Left ventricle myocardium superior (tissue), 1 donor: ENCODE results near the gene RTF2. TPM values are rescaled to one million over a fixed set of nuclear protein-coding genes. Genes with fewer than 3 reads are reported as not detected.
"Not testable (repeated sequence)": the region's sequence is repeated elsewhere in the genome, so short reads cannot be mapped to it uniquely, and the experiment has no call there.

ENCODE experiments used
- ATAC-seq: fragments of 200-7000 bp; cut with Tn5 transposase; one replicate; pipeline ENCODE4 v1.9.1; 2020; ENCODE audit warnings: mild to moderate bottlenecking, moderate library complexity
- DNase-seq: peaks from one replicate; pipeline ENCODE4 v3.0.0-alpha.2; 2020
- intact Hi-C: fragments of 100-400 bp; cut with micrococcal nuclease; formaldehyde crosslinking; loops from one replicate; pipeline ENCODE4 v1.11.0; 2022
- total RNA-seq: library from RNA; stranded (reverse); fragmentation: NEBNext Ultra II Directional; extraction: Animal tissue kit (Norgen Biotek cat#: 25700); gene quantifications from one replicate; pipeline ENCODE4 v1.2.1, GENCODE V29; 2021
- donor health status: DM: no; HTN: yes; CAD: no; lungs with severe emphysema.

The RTF2 gene
- total RNA-seq, 1 donor from 2014 or later, result 82.4 TPM

DNA sequence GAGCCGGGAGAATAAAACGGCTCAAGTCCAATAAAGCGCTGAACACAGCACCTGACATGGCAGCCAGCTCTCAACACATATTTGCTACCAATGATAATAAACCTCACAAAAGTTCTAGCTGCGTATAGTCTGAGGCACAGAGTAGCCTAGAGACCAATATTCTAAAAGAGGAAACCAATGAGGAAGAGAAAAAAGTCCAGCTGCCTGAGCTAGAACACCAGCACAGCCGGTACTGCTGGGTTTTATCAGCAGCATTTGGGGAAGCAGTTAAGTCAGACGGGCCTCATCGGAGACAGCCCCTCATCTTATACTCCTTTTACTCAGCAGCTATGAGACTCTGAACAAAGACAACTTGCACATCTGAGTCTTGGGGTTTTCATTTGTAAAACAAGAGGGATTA lies 2.4 kb upstream of the RTF2 start:
- intact Hi-C loops, result loop anchor here (5.0 kb wide), 1 partner anchor 69 kb away; no protein-coding TSS in a partner anchor
- no peak for DNase-seq
- no peak for ATAC-seq

DNA sequence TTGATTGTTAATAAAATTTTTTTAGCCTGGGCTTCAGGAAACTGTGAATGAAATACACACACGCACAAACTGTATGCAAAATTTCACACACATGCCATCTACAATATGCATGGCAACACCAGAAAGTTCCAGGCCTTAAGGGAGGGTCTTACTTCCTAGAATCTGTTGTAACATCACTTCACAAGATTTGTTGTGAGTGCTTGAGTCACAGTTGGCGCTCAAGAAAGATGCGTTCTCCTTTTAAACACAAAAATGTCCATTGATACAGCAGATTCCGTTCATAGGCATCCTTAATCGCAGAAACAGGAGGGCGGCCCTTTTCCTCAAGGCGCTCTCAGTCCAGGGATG lies 485 bp upstream of the RTF2 start:
- DNase-seq, result no peak
- intact Hi-C loops, result loop anchor here (5.0 kb wide), 1 partner anchor 71 kb away; no protein-coding TSS in a partner anchor
- no peak for ATAC-seq

DNA sequence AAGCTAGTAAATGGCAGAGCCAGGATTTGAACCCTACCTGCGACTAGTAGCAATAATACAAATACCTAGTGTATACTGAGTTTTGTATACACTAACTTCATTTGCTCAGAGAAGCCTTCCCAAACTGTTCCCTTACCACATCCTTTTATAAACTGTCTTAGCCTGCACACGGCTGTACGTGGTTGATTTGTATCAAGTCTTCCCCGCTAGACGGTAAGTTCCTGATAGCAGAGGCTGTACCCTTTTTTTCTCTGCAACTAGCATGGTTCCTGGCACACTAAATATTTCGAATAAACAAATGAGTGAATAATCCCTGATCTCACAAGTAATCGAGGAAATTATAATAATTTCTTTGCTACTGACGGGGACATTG lies 636 bp downstream of the RTF2 start:
- DNase-seq (no peak), ATAC-seq (no peak)
- intact Hi-C loops, result loop anchor here (5.0 kb wide), 1 partner anchor 72 kb away; no protein-coding TSS in a partner anchor

DNA sequence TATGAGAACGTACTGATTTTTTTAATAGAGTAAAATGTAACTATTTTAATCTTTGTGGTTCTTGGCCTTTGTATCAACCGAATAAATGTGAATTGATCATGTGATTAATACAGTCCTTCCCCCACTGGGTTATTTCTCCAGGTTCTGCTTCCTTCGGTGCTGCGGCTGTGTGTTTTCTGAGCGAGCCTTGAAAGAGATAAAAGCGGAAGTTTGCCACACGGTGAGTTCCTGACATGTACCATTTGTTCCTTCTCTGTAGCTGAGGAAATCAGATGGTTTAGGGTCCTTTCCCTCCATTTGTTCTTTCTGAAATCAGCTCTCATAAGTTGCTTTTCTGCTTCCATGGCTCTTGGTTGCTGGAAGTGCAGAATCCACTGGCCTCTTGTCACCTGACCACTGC lies 15.5 kb downstream of the RTF2 start:
- DNase-seq (no peak), ATAC-seq (no peak)
- intact Hi-C loops, result no loop called here

DNA sequence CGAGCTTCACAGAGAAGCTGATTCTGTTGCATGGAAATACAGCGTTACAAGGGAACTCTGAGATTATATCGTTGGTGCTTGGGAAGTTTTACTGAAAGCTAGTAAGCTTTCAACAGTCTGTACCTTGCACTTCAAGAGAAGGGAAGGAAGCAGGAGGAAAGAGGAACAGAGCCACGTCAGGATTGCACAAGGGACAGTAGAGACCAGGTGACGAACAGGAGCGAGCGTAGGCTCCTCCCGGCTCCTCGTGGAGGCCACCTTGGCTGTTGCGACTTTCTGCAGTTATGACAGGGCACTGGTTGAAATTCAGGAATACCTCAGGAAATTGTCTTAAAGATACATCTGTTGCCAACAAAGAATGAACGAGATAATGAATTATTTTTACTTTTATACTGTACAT lies 18.8 kb downstream of the RTF2 start:
- intact Hi-C loops, result no loop called here
- DNase-seq (no peak), ATAC-seq (no peak)

DNA sequence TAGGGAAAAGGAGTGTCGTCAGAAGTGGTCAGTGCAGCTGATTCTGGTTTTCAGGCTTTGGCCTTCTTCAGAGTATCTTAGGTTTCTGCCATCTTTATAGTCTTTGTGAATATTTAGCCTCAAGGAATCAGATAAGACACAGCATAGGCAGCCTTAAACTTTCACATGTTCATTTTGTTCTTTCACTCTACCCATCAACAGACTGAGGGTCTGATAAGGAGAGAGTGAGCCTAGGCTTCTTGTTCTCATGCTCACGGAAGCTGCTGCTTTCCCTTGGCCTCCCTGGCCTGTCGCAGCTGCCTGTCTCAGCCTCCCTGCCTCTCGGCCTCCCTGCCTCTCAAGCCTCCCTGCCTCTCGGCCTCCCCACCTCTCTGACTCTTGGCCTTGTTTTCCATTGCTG lies 20.1 kb downstream of the RTF2 start:
- intact Hi-C loops, result no loop called here
- no peak for ATAC-seq
- DNase-seq, result no peak

DNA sequence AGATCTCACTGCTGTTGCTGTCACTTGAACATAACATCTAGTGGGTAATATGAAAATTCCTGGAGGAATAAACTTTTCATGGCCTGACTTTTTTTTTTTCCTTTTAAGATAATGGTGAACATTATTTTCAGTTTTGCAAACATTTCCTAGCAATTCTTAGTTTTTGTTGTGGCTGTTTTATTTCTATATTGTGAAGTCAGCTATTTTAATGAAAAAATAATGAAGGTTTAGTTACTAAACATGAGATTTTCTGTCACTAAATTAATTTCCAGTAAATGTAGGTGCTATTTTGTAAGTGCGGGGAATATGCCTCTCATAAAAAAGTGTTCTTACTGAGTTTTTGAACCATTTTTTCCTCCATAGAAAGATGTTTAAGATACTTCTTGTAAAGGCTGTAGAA lies 32.7 kb downstream of the RTF2 start:
- DNase-seq, result no peak
- no peak for ATAC-seq
- intact Hi-C loops, result no loop called here

DNA sequence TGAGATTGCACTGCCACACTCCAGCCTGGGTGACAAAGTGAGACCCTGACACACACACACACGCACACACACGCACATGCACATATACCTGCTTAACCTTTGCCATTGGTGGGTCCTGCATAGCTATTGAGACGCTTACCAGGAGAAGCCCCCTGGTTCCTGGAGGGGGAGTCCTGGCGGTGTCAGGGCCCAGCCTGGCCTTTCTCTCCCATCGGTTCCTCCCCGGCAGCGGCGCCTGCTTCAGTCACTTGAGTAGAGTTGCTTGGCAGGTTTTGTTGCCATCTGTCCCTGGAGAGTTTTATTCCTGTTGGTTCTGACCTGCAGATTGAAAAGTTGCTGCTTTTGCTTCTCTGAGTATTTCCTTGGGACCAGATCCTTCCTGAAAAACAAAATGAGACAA lies 35.5 kb downstream of the RTF2 start:
- intact Hi-C loops, result no loop called here

DNA sequence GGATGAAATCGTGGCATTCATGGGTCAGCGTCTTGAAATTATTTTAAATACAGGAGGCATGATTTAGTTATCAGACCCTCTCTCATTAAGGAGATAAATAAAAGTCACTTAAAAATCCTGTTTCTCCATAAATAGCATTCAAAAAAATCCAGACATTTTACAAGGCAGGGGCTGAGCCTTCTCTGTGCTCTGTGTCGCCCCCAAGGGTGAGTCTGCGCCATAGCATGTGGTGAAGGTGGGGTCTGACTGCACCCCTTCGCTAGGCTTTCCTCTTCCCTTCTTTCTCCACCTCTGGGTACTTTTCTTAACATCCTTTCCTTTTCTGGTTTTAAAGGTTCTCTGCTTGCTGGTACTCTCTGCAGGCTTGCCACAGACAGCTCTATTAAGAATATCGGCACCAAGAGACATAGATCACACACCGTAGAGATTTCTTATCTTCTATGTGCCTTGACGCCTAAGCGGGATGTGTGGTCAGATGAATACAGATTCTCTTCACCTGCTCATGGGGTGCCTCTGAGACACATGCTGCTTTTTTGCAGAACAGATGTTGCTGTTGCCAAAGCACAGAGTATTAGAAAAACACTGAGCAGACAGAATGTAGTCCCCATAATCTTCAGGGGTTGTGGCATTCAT lies 36.1 kb downstream of the RTF2 start:
- ATAC-seq (no peak), DNase-seq (no peak)
- intact Hi-C loops, result no loop called here

More for the DNA sequence above, 35.5 kb downstream of the RTF2 start:
- DNase-seq, result no peak
- ATAC-seq, result no peak

DNA sequence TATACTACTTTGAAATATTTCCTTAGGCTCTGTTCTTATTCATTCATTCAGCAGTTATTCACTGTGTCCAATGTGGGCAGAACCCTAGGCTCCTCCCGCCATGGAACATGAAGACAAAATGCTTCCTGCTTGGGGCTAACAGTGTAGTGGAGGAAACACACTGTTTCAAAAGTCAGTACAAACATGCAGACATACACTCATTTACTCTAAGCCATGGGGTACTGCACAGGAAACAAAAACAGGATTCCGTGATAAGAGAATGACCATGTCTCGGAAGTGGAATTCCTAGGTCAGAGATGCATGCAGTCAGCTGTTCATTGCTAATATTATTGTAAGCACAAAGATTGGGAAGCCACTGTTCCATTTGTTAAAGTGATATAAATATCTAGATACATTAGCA lies 37.7 kb downstream of the RTF2 start:
- no peak for DNase-seq
- intact Hi-C loops, result no loop called here
- ATAC-seq, result no peak

DNA sequence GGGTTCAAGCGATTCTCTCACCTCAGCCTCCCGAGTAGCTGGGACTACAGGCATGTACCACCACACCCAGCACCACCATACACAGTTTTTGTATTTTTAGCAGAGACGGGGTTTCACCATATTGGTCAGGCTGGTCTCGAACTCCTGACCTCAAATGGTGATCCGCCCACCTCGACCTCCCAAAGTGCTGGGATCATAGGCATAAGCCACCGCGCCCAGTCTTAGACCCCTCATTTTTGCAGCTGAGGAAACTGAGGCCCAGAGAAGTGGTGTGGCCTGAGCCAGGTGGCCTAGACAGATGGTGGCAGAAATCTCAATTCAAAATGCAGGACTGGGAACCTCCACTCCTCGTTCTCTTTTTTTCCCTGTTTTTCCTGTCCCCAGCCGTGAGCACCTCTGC lies 43.5 kb downstream of the RTF2 start:
- DNase-seq, result no peak
- intact Hi-C loops, result no loop called here

DNA sequence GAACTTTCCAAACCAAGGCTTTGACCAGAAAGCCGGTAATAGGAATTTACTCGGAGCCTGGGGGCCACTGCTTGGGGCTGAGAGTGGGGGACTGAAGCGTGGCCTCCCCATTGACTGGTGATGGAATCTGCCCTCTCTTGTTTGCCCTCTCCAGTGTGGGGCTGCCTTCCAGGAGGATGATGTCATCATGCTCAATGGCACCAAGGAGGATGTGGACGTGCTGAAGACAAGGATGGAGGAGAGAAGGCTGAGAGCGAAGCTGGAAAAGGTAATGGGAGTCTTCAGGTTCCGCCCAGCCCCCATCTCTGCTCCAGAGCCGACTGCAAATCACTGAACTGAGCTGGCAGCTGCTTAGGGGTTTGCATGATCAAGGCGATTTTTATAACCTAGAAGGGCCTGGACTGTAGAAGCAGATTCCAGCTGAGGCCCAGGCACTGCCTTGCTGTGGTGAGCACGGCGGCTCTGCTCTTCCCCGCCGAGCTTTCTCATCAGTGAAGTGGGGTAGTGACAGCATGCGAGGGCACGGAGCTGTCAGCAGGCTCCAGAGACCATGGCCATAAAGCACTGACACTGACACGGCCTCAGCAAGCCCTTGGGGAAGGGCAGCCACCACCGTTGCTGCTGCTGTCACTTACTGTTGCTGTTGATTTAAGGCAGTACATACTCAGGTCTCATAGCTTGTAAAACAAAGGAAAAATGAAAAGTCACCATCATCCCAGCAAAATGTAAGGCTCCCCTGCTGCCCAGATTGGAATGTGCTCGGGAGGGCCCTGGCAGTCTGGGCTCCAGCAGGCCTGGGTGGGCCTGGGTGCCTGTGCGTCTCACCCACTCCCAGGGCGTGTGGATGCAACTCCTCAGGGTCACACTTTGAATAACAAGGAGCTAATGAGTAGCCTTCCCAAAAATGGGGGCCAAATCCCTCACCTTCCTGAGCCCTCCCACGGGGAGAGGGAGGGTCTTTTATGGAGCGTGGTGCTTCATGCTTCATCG lies 45.0 kb downstream of the RTF2 start:
- no peak for DNase-seq
- ATAC-seq, result no peak
- intact Hi-C loops, result no loop called here

More for the DNA sequence above, 43.5 kb downstream of the RTF2 start:
- ATAC-seq, result no peak

DNA sequence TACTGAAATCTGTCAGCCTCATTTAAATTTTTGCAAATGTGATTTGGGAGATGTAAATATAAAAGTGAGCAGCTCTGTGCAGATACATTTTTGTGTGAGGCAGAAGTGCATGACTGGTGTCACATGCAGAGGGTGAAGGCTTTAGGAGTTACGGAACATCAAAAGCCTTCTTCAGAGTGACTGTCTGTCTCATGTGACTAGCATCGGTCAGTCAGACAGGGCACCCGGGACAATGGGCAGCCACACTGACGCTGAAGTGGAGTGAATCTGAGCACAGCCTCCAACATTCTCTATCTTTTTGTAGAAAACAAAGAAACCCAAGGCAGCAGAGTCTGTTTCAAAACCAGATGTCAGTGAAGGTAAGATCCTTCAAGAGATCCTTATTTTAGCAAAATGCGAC lies 48.2 kb downstream of the RTF2 start:
- ATAC-seq (no peak), DNase-seq (no peak)
- intact Hi-C loops, result no loop called here

DNA sequence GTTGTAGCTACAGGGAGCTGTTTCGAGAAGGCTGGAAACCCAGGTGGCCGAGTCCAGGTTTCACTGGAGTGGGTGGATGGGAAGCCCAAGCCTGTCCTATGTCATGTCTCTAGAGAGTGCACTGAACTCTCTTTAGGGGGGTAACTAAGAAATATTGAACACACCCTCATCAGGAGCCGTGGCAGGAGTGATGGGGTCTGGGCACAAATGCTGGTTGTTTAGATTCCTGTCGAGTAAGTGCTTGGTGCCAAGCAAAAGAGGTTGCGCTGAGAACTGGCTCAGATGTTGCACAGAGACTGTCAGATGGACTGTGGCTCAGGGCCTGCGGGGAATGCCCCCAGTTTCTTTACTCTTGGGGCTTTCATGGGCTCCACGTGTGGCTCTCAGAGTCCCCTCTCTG lies 48.8 kb downstream of the RTF2 start:
- DNase-seq, result no peak
- intact Hi-C loops, result no loop called here
- no peak for ATAC-seq

DNA sequence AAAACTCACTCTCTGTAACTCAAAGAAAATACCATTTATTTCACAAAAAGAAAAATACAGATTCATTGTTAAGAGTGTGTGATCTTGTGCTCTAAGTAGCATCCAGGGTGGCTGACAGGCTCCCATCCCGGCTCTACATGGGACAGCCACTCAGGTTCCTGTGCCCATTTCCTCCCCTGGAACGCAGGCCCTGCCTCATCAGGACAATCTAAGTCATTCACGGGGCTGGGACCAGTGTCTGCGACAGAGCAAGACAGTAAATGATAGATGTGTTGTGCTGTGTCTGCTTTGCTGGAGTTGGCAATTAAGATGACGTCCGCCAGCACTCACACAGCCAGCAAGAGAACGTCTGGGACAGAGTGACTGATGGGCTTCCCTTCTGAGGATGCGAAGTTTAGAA lies 49.2 kb downstream of the RTF2 start:
- DNase-seq (no peak), ATAC-seq (no peak)
- intact Hi-C loops, result no loop called here

DNA sequence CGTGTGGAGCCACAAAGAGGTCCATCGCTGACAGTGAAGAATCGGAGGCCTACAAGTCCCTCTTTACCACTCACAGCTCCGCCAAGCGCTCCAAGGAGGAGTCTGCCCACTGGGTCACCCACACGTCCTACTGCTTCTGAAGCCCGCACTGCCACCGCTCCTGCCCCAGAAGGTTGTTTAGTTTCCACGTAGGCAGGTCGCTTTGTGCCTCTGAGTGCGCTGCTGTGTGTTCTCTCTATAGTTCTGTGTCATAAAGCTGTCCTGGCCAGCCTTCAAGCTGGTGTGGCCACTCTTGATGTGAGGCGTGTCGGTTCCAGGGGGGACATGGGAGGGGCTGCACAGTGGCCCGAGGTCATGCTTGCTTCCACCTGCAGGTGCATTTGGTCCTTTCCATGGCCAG lies 49.7 kb downstream of the RTF2 start:
- ATAC-seq, result no peak
- intact Hi-C loops, result no loop called here
- no peak for DNase-seq

DNA sequence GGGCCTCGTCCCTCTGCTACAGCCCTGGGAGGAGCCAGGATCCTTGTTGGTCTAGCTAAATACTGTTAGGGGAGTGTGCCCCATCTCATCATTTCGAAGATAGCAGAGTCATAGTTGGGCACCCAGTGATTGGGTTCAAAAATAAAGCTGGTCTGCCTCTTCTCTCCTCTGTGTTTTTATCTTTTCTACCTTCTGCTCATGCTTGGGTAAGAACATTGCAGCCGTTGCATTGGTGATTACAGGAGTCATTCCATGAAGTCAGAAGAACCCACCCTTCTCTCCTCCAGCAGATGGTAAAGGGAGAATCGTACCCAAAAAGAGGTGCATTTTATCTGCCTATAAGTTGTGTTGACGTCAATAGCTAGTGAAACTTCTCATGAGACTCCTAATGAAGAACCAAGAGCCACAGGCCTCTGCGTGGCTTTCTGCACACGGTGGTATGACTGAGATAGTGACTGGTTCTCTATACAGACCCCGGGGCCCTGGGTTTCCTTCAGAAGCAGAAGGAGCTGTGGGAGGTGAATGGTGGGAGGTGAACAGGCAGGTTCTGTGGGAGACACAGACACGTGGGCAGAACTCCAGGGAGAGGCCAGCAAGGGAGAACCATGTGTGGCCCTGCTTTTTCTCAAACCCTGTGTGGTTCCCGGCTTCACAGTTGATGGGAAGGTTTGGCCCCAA lies 50.4 kb downstream of the RTF2 start:
- intact Hi-C loops, result no loop called here
- no peak for DNase-seq
- no peak for ATAC-seq

DNA sequence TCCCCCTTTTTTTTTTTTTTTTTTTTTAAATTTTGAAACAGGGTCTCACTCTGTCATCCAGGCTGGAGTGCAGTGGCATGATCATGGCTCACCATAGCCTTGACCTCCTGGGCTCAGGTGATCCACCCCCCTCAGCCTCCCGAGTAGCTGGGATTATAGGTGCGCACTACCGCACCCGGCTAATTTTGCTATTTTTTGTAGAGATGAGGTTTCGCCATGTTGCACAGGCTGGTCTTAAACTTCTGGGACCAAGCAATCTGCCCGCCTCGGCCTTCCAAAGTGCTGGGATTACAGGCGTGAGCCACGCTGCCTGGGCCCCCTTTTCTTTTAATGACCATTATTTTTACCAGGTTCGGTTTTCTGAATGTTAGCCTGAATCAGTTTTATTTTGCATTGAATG lies 51.1 kb downstream of the RTF2 start:
- DNase-seq (no peak), ATAC-seq (no peak)
- intact Hi-C loops, result no loop called here

DNA sequence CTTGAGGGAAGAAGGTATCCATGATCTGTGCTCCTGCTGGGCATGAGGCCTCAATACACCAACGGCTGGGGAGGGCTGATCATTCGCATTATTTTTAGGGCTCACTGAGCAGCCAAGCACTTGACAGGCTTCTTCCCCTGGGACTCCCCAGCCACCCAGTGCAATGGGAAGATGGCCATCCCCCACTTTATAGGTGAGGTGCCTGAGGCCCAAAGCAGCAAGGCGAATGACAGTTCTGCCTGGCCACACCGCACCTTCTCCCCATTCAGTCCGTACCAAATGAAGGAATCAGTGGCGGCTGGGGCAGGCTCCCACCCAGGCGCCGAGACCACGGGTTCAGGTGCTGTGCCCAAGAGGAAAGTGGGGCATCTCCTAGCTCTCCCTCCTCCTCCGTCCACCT lies 51.8 kb downstream of the RTF2 start:
- DNase-seq (no peak), ATAC-seq (no peak)
- intact Hi-C loops, result no loop called here

DNA sequence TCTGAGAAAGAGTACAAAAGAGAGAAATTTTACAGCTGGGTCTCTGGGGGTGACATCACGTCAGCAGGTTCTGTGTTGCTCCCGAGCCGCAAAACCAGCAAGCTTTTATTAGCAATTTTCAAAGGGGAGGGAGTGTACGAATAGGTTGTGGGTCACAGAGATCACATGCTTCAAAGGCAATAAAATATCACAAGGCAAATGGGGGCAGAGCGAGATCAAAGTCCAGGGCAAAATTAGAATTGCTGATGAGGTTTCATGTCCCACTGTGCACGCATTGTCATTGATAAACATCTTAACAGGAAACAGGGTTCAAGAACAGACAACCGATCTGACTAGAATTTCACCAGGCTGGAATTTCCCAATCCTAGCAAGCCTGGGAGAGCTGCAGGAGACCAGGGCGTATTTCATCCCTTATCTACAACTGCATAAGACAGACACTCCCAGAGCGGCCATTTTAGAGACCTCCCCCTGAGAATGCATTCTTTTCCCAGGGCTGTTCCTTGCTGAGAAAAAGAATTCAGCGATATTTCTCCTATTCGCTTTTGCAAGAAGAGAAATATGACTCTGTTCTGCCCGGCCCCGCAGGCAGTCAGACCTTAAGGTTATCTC lies 52.4 kb downstream of the RTF2 start:
- intact Hi-C loops, DNase-seq, ATAC-seq: not testable (repeated sequence)
